HG03097 (cell line): ENCODE results near the gene CASP8.
A peak's percentile ranks its signal among the peaks of the same experiment; 100 is the strongest.

Experiments
- ATAC-seq: cut with Tn5 transposase; IDR thresholded peaks from one replicate; pipeline ENCODE4 v1.9.1; 2021; ENCODE audit not compliant: unreplicated experiment, low FRiP score

The CASP8 gene

GRCh38 chr2:201242571-201243277 is 17.6 kb upstream of the CASP8 start:
- ATAC-seq = no peak

- no peak for ATAC-seq
These were observed 15.5 kb upstream of the CASP8 start for GRCh38 chr2:201244829-201245228.

GRCh38 chr2:201246280-201246679 is 14.1 kb upstream of the CASP8 start:
- no peak for ATAC-seq

- ATAC-seq = no peak
These were observed 12.0 kb upstream of the CASP8 start for GRCh38 chr2:201248288-201248844.

- ATAC-seq = no peak
These were observed 10.4 kb upstream of the CASP8 start for GRCh38 chr2:201249889-201250288.

- no peak for ATAC-seq
These were observed 9.6 kb upstream of the CASP8 start for GRCh38 chr2:201250741-201251140.

GRCh38 chr2:201254081-201254730 is 6.1 kb upstream of the CASP8 start:
- ATAC-seq = no peak

- no peak for ATAC-seq
These were observed 4.8 kb upstream of the CASP8 start for GRCh38 chr2:201255408-201256033.

- no peak for ATAC-seq
These were observed 4.3 kb upstream of the CASP8 start for GRCh38 chr2:201256082-201256481.

- peak; percentile 42 for ATAC-seq
These were observed 2.9 kb upstream of the CASP8 start for GRCh38 chr2:201257381-201257955.

GRCh38 chr2:201257956-201258665 is 2.2 kb upstream of the CASP8 start:
- peak; percentile 59 for ATAC-seq

GRCh38 chr2:201258666-201259615 is 1.4 kb upstream of the CASP8 start:
- peak; percentile 5 for ATAC-seq

GRCh38 chr2:201261471-201261870 is 1.1 kb downstream of the CASP8 start:
- ATAC-seq = no peak

GRCh38 chr2:201261906-201262305 is 1.6 kb downstream of the CASP8 start:
- ATAC-seq = no peak

- no peak for ATAC-seq
These were observed 2.4 kb downstream of the CASP8 start for GRCh38 chr2:201262718-201263117.

GRCh38 chr2:201263779-201264178 is 3.4 kb downstream of the CASP8 start:
- no peak for ATAC-seq

GRCh38 chr2:201264472-201265173 is 4.3 kb downstream of the CASP8 start:
- no peak for ATAC-seq

- ATAC-seq = no peak
These were observed 6.3 kb downstream of the CASP8 start for GRCh38 chr2:201266629-201267028.
